BLaER1 (cell line): ENCODE measurements around the gene HEPHL1.

Experiments used
- H3K27ac ChIP-seq: shearing (Covaris generic); formaldehyde crosslinking; 2 replicates; pipeline ENCODE4 v1.8.1; 2022
- H3K27me3 ChIP-seq: shearing (Covaris generic); formaldehyde crosslinking; 2 replicates; pipeline ENCODE4 v1.8.1; 2022
- H3K36me3 ChIP-seq: shearing (Covaris generic); formaldehyde crosslinking; 2 replicates; pipeline ENCODE4 v1.8.1; 2022
- H3K4me1 ChIP-seq: shearing (Covaris generic); formaldehyde crosslinking; 2 replicates; pipeline ENCODE4 v1.8.1; 2022
- H3K4me2 ChIP-seq: shearing (Covaris generic); formaldehyde crosslinking; 2 replicates; pipeline ENCODE4 v1.8.1; 2022
- H3K4me3 ChIP-seq: shearing (Covaris generic); formaldehyde crosslinking; 2 replicates; pipeline ENCODE4 v1.8.1; 2022
- H3K9ac ChIP-seq: shearing (Covaris generic); formaldehyde crosslinking; 2 replicates; pipeline ENCODE4 v1.8.1; 2022
- H3K9me3 ChIP-seq: shearing (Covaris generic); formaldehyde crosslinking; 2 replicates; pipeline ENCODE4 v1.8.1; 2022
- H4K20me1 ChIP-seq: shearing (Covaris generic); formaldehyde crosslinking; 2 replicates; pipeline ENCODE4 v1.8.1; 2022
- Cebpa-rat ChIP-seq: shearing (Covaris generic); IDR thresholded peaks from 2 replicates; pipeline ENCODE4 v1.8.1; 2022

HEPHL1 gene

DNA sequence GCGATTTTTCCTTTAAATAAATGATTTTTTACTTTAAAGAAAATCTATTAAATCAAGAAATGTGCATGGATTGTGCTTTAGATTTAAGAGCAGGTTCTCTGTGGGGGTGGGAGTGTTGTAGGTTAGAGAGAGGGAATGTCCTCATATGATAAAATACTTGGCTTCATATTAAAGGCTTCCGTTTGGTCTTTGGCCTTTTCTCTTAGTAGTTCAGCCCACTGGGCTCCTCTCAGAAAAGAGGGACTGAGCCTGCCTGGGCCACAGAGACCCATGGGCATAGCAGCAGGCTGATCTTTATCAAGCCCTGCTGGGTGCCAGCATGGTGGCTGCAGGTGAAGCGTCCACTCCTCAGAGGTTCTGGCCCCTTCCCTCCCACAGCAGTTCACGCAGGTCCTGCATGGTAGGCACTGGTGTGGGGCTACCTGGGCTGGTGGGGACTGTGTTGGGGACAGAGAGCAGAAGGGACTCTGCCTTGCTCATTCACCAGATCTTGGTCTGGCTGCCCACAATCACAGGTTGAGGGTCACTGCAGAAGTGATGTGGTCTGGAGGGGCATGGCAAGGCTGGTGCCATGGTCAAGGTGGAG, 111.8 kb downstream of the HEPHL1 start:
- Histone ChIP-seq H3K4me1 (peaks cover 70% of the 10 kb centered on the region), H3K36me3 (peaks cover 28% of the 10 kb centered on the region), H3K9ac (no peak overlapping the region), H3K9me3 (peaks cover 31% of the 10 kb centered on the region), H4K20me1 (peaks cover 54% of the 10 kb centered on the region), H3K27me3 (no peaks in the 10 kb centered on the region), H3K27ac (no peak overlapping the region), H3K4me3 (no peak overlapping the region), H3K4me2 (0 out of 2 replicates have a peak overlapping the region, but pooled peaks have one; percentile 44)
- no peak for TF ChIP-seq Cebpa-rat

DNA sequence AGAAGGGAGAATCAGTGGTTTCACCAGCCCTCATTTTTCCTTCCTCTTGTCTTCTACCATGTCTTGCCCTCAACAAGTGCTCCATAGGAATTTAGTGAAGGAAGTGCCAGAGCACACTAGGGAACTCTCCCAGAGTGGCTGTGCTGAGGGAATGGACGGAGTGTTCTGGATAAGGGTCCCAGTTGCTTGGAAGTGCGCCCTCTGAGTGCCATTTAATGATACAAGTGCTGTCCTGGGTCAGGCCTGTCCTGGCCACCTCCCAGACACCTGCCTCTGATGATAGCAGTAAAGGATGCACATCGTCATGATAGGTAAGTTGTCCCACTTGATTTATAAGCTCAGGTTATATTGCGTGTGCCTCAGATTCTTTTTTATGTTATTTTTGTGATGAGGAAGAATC, 112.6 kb downstream of the HEPHL1 start:
- peak overlapping the region; percentile 44 for H3K4me2 ChIP-seq
- H4K20me1 ChIP-seq, result peaks cover 54% of the 10 kb centered on the region
- H3K27ac ChIP-seq, result no peak overlapping the region
- peaks cover 68% of the 10 kb centered on the region for H3K4me1 ChIP-seq
- H3K27me3 ChIP-seq, result no peaks in the 10 kb centered on the region
- H3K9ac ChIP-seq, result no peak overlapping the region
- TF ChIP-seq Cebpa-rat, result no peak
- H3K4me3 ChIP-seq, result no peak overlapping the region
- H3K9me3 ChIP-seq, result peaks cover 37% of the 10 kb centered on the region
- H3K36me3 ChIP-seq, result peaks cover 28% of the 10 kb centered on the region

DNA sequence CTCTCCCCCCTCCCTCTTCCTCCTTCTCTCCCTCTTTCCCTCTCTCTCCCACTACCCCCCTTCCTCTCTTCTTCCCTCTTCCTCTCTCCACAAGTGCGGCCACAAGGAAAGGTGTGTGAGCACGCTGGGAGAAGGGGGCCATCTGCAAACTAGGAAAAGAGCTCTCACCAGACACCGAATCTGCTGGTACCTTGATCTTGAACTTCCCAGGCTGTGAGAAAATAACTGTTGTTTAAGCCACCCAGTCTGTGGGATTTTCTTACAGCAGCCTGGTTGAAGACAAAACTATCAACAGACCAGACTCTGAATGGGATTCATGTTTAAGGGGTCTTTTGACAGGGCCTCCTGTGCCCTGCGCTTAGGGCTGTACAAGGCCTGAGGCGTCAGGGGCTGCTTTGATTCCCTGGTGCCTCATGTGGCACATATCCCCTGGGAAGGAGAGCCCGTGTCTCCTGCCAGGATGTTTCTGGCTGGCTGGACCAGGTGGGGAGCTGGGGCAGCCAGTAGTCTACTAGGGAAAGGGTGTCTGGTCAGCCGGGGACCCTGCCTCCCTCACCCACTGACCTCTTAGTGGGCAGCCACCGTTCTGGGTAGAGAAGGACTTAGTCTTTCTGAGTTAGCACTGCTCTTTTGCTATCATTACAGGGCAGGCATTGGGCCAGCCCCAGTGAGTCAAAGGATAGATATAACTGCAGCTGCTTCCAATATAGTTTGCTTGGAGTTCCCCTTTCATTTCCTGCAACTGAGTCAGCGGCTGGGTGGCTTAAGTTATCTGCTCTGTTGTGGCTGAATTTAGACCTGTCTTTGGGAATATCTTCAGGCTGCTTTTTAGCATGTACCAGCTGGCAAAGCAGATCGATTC, 113.7 kb downstream of the HEPHL1 start:
- Histone ChIP-seq H3K9ac (no peak overlapping the region), H4K20me1 (peaks cover 59% of the 10 kb centered on the region), H3K4me1 (peaks cover 64% of the 10 kb centered on the region), H3K27ac (0 out of 2 replicates have a peak overlapping the region, but pooled peaks have one; percentile 16), H3K9me3 (peaks cover 48% of the 10 kb centered on the region), H3K4me2 (peak overlapping the region; percentile 44), H3K36me3 (peaks cover 39% of the 10 kb centered on the region), H3K27me3 (no peaks in the 10 kb centered on the region), H3K4me3 (no peak overlapping the region)
- no peak for TF ChIP-seq Cebpa-rat

DNA sequence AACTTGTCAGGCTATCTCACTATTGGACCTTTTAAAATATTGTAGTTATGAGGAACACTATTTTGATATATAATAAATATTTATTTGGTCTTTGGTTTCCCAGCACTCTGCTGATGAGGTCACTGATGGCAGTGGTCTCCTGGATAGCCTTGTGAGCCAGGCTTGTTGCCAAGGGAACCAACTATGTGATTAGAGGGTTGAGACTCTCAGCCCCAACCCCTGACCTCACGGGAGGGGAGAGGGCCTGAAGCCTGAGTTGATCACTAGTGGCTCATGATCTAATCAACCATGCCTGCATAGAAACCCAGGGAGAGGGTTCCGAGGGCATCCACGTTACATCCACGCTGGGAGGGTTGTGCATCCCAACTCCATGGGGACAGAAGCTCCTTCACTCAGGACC, 118.3 kb downstream of the HEPHL1 start:
- H3K9me3 ChIP-seq, result peaks cover 51% of the 10 kb centered on the region
- no peak overlapping the region for H3K4me2 ChIP-seq
- no peaks in the 10 kb centered on the region for H3K27me3 ChIP-seq
- TF ChIP-seq Cebpa-rat, result no peak
- peaks cover 58% of the 10 kb centered on the region for H4K20me1 ChIP-seq
- H3K4me1 ChIP-seq, result peaks cover 54% of the 10 kb centered on the region
- H3K36me3 ChIP-seq, result peaks cover 57% of the 10 kb centered on the region
- no peak overlapping the region for H3K9ac ChIP-seq
- H3K27ac ChIP-seq, result no peak overlapping the region
- H3K4me3 ChIP-seq, result no peak overlapping the region

DNA sequence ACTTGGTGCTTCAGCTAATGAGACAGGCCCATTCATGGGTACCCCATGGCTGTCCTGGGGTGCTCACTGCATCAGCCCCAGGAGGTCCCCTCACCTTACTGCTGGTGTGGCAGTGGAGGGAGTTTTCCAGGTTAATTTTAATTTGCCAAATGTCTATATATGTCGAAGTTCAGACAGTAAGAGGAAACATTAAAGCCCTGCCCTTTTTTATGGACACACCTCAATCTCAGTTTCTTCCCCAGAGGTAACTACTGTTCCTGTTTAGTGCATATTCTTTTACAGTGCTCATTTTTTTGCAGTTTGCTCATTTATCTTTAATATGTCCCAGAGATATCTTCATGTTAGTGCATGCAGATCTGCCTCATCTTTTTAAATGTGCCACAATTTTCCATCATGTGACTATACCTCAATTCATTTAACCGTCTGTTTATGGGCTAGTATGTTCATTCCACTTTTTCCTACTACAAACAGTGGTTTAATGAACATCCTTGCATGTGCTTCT, 119.1 kb downstream of the HEPHL1 start:
- Histone ChIP-seq H3K9me3 (peaks cover 47% of the 10 kb centered on the region), H3K27ac (no peak overlapping the region), H3K36me3 (peaks cover 58% of the 10 kb centered on the region), H4K20me1 (peaks cover 58% of the 10 kb centered on the region), H3K4me3 (no peak overlapping the region), H3K9ac (no peak overlapping the region), H3K4me2 (no peak overlapping the region), H3K4me1 (peaks cover 46% of the 10 kb centered on the region), H3K27me3 (no peaks in the 10 kb centered on the region)
- TF ChIP-seq Cebpa-rat, result no peak

DNA sequence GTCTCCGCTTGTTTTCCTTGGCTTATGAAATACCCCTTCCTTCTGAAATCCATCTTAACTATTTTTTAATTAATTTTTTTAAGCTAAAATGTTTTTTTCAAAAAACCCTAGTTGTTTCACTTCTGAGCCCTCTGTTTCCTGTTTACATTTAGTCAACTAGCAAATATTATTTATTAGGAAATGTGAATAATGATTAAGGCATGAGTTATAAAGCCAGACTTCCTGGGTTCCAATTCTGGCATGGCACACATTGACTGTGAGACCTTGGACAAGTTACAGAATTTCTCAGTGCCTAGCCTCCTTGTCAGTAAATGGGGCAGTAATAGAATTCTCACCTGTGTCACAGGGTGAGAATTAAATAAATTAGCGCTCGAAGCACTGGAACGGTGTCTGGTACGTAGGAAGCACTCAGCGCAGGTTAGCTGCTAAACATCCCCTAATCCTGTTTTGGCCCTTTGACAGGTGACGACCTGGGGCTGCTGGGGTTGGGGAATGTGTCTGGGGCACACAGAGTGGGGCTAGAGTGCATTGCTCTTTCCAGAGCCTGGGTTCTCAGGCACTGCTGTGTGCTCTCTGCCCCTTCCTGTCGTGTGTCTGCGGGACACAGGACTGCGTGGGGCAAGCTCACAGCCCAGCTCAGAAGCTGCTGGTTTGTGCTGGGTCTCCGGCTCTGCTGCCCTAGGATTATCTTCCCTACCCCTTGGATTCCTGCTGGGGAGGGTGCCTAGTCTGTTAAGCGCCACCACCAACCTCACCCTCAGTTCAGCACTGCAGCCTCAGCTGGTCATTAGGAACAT, 120.6 kb downstream of the HEPHL1 start:
- Histone ChIP-seq H3K27ac (no peak overlapping the region), H3K4me2 (no peak overlapping the region), H4K20me1 (peaks cover 73% of the 10 kb centered on the region), H3K9ac (no peak overlapping the region), H3K27me3 (no peaks in the 10 kb centered on the region), H3K9me3 (peaks cover 36% of the 10 kb centered on the region), H3K36me3 (peaks cover 59% of the 10 kb centered on the region), H3K4me3 (no peak overlapping the region), H3K4me1 (peaks cover 36% of the 10 kb centered on the region)
- TF ChIP-seq Cebpa-rat, result no peak

DNA sequence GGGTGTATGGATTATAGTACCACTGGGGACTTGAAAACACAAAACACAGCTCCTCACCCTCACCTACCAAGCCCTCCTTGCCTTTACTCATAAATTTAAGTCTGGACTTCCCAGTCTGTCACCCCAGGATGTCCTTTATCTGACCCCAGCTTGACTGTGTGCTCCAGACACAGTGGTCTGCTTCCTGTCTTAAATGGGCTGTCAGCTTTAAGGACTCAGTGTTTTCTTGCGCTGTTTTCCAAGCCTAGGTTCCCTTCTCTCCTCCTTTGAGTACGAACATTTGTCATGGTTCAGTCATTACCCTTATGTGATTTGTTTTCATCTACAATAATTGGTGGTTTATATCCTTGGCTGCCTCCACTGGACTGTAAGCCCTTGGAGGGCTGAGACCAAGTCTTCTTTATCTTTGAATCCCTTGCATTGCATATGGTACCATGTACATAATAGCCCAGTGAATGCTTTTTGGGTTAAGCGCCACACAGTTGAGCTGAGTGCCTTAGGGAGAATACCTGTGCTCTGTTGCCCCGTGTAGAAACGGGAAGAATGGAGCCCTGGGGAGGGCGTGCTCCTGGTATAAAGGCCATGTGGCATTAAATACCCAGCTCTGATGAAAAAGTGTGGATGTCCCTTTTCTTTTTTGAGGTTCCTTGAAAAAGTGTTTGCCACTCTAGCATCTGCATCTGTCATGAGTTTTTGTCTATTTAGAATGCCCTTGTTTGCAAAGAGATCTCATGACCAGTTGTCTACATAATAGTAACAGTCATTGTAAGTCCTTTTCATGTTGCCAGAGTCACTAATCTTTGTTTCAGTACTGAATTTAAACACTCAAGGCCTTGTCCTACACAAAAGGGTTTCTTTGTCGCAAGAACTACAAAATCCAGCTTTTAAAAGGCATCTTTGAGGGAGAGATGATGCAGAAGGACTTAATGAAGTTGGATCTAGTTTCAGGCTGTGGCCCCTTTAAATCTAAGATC, 121.4 kb downstream of the HEPHL1 start:
- Histone ChIP-seq H3K9ac (no peak overlapping the region), H3K9me3 (peaks cover 27% of the 10 kb centered on the region), H3K27ac (no peak overlapping the region), H3K4me3 (no peak overlapping the region), H3K27me3 (no peaks in the 10 kb centered on the region), H3K4me2 (peak overlapping the region; percentile 18), H3K36me3 (peaks cover 51% of the 10 kb centered on the region), H3K4me1 (peaks cover 41% of the 10 kb centered on the region), H4K20me1 (peaks cover 82% of the 10 kb centered on the region)
- TF ChIP-seq Cebpa-rat, result no peak

DNA sequence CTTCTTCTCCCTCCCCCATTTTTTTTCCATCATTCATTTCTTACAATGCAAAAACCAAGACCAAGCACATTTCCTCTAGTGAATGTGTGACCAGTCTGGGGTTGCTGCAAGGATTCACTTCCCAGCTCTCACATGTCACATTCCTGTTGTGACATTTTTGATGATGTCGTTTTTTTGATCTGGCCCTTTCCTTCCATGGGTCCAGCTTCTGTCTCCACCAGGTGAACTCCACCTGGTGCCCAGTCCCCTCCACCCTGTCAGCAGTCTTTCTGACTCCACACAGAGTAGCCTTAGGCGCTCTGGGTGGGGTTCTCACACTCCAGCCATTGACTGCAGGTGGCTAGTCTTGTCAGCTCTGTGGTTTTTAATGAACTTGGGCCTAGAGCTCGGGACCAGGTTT, 123.1 kb downstream of the HEPHL1 start:
- H4K20me1 ChIP-seq, result peaks cover 99% of the 10 kb centered on the region
- H3K4me1 ChIP-seq, result peaks cover 47% of the 10 kb centered on the region
- TF ChIP-seq Cebpa-rat, result no peak

DNA sequence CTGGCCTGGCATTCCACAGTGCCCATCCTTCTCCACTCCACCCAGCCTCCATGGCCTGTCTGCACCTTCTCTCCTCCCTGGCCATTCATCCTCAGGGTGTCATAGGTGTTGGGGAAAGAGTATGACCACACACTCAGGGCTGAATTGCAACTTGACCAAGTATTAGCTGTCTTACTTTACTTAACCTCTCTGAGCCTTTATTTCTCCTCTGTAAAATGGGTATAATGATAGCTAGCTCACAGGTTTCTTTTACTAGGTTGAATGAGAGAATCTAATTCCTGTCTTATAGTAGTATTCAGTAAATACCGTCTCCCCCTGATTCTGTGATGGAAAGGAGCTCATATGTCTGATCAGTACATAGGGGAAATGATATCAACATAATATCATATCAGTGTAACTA, 123.5 kb downstream of the HEPHL1 start:
- peaks cover 9% of the 10 kb centered on the region for H3K9me3 ChIP-seq
- H3K4me2 ChIP-seq, result no peak overlapping the region
- H3K4me3 ChIP-seq, result no peak overlapping the region
- H3K9ac ChIP-seq, result no peak overlapping the region
- TF ChIP-seq Cebpa-rat, result no peak
- peaks cover 48% of the 10 kb centered on the region for H3K4me1 ChIP-seq
- peaks cover 42% of the 10 kb centered on the region for H3K36me3 ChIP-seq
- H3K27me3 ChIP-seq, result no peaks in the 10 kb centered on the region
- no peak overlapping the region for H3K27ac ChIP-seq
- peaks cover 99% of the 10 kb centered on the region for H4K20me1 ChIP-seq

More for the DNA sequence above, 123.1 kb downstream of the HEPHL1 start:
- H3K9ac ChIP-seq, result no peak overlapping the region
- no peak overlapping the region for H3K27ac ChIP-seq
- H3K4me2 ChIP-seq, result no peak overlapping the region
- no peak overlapping the region for H3K4me3 ChIP-seq
- H3K36me3 ChIP-seq, result peaks cover 46% of the 10 kb centered on the region
- peaks cover 14% of the 10 kb centered on the region for H3K9me3 ChIP-seq
- no peaks in the 10 kb centered on the region for H3K27me3 ChIP-seq
